HG03039 (cell line): ENCODE data around the gene UNC5A.

Source experiments
- ATAC-seq: cut with Tn5 transposase; IDR thresholded peaks from one replicate; pipeline ENCODE4 v1.9.1; 2021; ENCODE audit warnings: mild to moderate bottlenecking, moderate library complexity; ENCODE audit not compliant: unreplicated experiment

Gene UNC5A

DNA sequence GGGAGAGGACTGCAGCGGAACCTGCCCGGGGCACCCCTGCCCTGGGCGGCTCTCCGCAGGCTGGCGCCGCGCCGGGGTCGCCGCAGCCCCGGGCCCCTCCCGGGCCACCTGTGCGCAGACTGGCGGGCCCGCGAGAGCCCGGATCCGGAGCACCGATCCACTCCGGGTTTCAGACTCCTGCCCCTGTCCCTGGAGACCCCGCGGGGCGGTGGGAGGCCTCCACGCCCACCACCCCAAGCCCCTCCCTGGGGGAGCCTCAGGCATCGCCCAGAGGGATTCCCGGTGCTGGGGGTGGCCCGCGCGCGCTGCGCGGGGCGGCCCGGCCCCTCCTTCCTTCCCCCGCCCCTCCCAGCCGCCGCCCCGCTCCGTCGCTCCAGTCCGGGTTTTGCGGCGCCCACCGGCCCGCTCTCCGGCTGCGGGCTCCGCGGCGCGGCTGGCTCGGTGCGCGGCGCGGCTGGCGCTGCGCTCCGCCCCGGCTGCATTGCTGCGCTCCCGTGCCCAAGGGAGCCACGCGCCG lies at the start of gene UNC5A:
Gene UNC5A (plus strand): TSS at position 479 of the 517 bp plus-strand sequence. CDS start 192 bp downstream, outside the sequence.
- no peak for ATAC-seq

GRCh38 chr5:176761755-176762154 lies 48.6 kb upstream of the UNC5A start:
- no peak for ATAC-seq

DNA sequence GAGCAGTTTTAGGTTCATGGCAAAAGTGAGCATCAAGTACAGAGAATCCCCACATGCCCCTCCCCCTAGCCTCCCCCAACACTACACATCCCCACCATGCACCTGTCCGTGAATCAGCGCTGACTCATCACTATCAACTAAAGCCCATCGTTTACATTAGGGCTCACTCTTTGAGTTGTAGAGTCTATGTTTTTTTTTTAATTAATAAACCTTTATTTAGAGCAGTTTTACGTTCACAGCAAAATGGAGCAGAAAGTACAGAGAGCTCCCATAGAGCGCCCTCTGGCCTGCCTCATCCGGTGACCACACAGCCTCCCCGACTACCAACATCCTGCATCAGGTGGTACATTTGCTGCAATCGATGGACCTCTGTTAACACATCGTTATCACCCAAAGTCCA lies 47.9 kb upstream of the UNC5A start:
- ATAC-seq: no peak

- ATAC-seq: no peak
These were observed 44.7 kb upstream of the UNC5A start for GRCh38 chr5:176765687-176766086.

- no peak for ATAC-seq
These were observed 42.0 kb upstream of the UNC5A start for GRCh38 chr5:176768174-176768970.

DNA sequence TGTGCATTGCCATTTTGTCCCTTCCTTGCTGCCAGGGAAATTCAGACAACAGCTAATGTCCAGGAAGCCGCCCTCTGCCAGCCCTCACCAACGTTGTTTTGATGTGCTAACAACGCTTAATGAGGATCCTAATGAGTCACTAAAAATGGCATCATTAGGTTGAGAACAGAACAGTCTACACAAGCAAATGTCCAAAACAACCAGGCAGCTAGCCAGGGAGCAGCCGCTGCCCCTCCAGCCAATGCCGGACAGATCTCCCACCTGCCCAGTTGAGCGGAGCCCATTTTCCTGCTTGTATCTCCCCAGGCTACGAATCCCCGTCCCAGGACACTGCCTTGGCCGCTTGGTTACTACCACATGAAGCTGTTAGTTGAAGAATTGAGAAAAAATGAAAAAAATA lies 40.4 kb upstream of the UNC5A start:
- no peak for ATAC-seq

GRCh38 chr5:176770431-176770830 lies 39.9 kb upstream of the UNC5A start:
- no peak for ATAC-seq

DNA sequence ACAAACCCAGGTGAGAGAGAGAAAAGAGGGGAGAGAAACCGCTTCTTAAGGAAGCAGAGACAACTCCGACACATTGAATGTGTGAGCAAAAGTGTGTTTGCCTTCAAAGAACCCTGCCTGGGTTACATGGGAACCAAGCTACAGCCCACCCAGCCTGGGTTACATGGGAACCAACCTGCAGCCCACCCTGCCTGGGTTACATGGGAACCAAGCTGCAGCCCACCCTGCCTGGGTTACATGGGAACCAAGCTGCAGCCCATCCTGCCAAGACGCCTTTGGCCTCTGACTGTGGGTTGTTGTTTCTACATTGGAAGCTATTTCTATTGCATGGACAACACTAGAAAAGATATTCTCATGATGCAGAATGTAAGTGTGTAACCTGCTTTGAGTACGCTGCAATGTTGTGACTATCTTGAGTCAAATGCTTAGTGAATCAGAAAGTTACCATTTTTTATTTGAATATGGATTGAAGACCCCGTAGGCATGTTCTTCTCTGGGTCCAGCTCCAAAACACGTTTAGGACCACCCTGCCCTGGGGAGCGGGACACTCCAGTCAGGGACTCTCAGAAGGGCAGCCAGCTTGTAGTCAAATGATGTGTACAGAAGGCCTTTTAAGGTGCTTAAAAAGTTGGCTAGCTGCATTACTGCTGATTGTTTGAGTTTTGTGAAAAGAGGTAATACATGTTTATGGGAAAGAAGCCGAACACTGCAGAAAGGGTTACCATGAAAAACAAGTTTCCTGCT lies 39.1 kb upstream of the UNC5A start:
- ATAC-seq: no peak

GRCh38 chr5:176772271-176773210 lies 37.8 kb upstream of the UNC5A start:
- ATAC-seq: no peak

GRCh38 chr5:176773408-176774035 lies 36.8 kb upstream of the UNC5A start:
- ATAC-seq: no peak

DNA sequence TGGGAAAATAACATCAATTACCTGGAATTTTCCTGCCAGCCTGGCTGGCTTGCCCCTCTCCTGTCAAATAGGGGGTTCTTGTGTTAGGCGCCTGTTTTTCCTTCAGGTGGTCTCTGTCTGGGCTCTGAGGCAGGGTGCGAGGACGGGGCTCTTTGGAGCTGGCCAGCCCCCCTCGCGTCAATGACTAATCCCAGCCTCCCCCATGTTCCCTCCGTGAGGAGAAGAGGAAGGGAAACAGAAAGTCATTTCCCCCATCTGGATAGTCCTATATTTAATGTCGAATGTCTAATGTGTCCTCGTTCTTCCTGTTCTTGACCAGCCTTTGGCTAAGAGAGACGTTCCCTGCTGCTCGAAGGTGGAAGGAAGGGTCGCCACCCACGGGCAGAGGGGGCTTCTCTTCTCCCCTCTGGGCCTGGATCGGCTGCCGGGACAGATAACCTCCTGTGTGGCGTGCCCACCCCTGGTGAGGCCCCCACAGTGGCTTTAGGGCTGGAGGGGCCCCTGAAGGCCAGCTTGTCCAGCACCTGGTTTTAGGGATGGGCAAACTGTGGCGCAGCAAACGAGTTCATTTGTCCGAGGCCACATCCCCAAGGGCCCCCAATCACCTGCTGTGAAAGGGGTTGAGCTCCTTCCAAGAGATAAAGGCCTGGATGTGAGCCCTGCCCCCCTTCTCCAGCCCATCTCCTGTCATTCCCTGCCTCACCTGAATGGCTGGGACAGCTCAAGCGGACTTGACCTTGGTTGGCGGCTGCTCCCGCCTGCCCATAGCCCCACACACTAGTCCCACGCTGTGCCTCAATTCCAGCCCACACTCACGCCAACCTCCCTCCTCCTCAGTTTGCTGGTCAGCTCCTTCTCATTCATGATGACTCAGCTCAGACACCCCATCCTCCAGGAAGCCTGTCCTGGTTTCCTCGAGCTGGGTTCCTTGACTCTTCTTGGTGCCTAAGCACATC lies 35.9 kb upstream of the UNC5A start:
- no peak for ATAC-seq

- no peak for ATAC-seq
These were observed 35.0 kb upstream of the UNC5A start for GRCh38 chr5:176775409-176775808.

DNA sequence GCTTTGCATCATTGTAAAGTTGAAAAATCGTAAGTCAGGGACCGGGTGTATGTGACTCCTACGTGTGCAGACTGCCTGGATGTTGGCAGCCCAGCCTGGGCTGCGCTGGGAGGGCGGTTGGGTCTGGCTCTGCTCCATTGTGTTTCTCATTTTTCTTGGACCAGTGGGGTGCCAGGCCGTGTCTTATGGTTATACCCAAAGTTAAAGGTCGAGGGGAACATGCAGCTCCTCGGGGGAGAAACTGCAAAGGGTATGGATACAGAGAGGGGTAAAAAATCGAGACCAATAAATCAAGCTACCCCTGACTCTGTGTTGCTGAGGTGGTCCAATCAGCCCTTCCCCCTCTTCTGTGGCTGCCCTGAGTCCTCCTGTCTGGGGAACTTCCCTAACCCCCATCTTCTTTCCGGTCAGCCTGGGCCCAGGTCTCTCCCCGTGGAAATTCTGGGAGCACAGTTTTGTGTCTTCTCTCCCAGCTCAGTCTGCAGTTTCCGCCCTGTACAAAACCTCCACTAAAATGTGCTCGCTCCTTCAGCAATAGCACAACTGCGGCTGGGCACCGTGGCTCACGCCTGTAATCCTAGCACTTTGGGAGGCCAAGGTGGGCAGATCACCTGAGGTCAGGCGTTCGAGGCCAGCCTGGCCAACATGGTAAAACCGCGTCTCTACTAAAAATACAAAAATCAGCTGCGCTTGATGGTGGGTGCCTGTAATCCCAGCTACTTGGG lies 34.1 kb upstream of the UNC5A start:
- ATAC-seq: no peak

- no peak for ATAC-seq
These were observed 33.4 kb upstream of the UNC5A start for GRCh38 chr5:176776916-176777315.

DNA sequence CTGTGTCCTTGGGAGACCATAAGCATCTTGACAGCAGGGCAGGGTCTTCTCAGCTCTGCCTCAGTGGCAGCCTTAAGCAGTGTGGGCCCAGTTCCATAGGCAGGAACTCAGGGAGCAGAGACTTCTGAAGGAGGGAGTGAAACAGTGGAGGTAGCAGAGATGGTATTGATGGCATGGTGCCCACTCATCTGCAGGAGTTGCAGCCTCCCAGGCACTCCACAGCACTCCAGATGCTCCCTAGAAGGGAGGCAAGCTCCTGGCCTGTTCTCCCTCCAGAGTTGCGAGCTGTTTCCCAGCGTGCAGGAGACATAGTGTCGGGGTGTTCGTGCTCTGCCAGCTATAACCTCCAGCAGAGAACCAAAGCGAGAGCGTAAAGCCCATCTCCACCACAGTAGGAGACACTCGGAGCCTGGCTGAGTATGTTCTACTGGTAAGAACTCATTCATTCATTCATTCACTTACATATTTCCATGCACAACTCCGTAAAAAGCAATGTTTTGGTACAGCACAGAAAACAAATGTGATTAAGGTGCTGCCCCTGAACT lies 31.4 kb upstream of the UNC5A start:
- no peak for ATAC-seq

GRCh38 chr5:176779537-176779936 lies 30.8 kb upstream of the UNC5A start:
- no peak for ATAC-seq

- no peak for ATAC-seq
These were observed 29.9 kb upstream of the UNC5A start for GRCh38 chr5:176780176-176781053.

GRCh38 chr5:176781054-176781375 lies 29.3 kb upstream of the UNC5A start:
- no peak for ATAC-seq
